ENCODE measurements around the gene BCAR3.

BCAR3 gene

DNA sequence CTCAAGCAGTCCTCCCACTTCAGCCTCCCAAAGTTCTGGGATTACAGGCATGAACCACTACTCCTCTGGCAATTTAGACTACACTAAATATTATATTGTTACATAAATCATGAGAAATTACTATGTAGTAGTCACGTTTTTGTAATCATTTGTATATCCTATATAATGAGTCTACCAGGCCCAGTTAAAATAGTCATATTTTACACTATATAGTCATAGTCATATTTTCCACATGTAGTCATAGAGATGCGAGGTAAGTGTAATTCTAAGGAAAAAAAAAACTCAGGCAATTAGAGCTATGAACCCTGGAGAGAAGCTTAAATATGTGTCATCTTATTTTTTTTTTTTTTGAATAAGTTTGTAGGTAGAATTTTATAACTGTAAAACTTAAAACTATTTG, 143.7 kb downstream of the BCAR3 start:
- WGBS, 2 experiments (ENCODE audit: insufficient coverage in 2 of 2), result no CpG with 5 or more reads among the region's 2 CpGs
- no peaks in the 10 kb centered on the region for H3K9me3 ChIP-seq (ENCODE audit: control insufficient read depth, low read length)
- H3K36me3 ChIP-seq (ENCODE audit: control insufficient read depth, insufficient read depth, low read length), result peaks cover 19% of the 10 kb centered on the region
- no peak overlapping the region for H3K27ac ChIP-seq (ENCODE audit: low read depth, low read length, severe bottlenecking)
- no peak overlapping the region for H3K4me3 ChIP-seq (ENCODE audit: extremely low read depth, insufficient read depth, low read length, poor library complexity, severe bottlenecking)
- H3K4me1 ChIP-seq (ENCODE audit: control insufficient read depth, insufficient read depth, low read length, poor library complexity, severe bottlenecking), result no peaks in the 10 kb centered on the region

DNA sequence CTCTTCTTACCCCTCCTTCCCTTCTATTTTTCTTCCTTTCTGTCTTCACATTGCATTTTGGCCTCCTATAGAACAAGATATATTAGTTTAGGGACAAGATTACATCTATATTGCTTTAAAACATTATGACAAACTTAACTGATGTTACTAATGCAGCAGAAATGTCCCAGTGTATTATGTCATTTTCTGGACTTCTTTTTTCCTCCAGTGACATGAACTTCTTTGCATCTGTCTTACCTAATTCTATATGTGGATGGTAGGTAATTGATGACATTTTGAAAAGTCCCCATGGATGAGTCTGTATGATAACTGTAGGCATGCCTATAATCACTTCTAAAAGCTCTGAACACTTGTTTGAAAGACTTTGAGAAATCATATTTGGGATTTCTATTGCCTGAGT, 144.2 kb downstream of the BCAR3 start:
- H3K4me3 ChIP-seq (ENCODE audit: extremely low read depth, insufficient read depth, low read length, poor library complexity, severe bottlenecking), result no peak overlapping the region
- H3K9me3 ChIP-seq (ENCODE audit: control insufficient read depth, low read length), result no peaks in the 10 kb centered on the region
- H3K4me1 ChIP-seq (ENCODE audit: control insufficient read depth, insufficient read depth, low read length, poor library complexity, severe bottlenecking), result no peaks in the 10 kb centered on the region
- peaks cover 19% of the 10 kb centered on the region for H3K36me3 ChIP-seq (ENCODE audit: control insufficient read depth, insufficient read depth, low read length)
- no peak overlapping the region for H3K27ac ChIP-seq (ENCODE audit: low read depth, low read length, severe bottlenecking)

DNA sequence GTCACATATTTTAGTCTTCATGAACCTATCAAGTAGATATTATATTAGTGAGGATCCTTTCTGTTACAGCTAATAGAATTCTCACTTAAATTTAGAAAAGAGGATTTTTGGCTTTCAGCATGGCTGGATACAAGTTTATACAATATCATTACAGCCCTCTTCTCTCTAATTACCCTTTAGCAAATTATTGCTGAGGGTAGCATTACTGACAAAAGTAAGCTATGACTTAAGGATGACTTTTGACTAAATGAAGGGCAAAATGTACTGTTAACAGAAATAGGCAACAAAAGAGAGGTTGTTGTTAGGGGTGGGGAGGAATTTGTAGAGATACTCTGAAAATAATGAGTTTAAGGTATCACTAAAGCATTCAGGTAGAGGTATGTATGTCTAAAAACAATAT, 148.0 kb downstream of the BCAR3 start:
- Histone ChIP-seq H3K27ac (ENCODE audit: low read depth, low read length, severe bottlenecking) (no peak overlapping the region), H3K4me1 (ENCODE audit: control insufficient read depth, insufficient read depth, low read length, poor library complexity, severe bottlenecking) (no peaks in the 10 kb centered on the region), H3K4me3 (ENCODE audit: extremely low read depth, insufficient read depth, low read length, poor library complexity, severe bottlenecking) (no peak overlapping the region), H3K9me3 (ENCODE audit: control insufficient read depth, low read length) (no peaks in the 10 kb centered on the region), H3K36me3 (ENCODE audit: control insufficient read depth, insufficient read depth, low read length) (peaks cover 35% of the 10 kb centered on the region)

DNA sequence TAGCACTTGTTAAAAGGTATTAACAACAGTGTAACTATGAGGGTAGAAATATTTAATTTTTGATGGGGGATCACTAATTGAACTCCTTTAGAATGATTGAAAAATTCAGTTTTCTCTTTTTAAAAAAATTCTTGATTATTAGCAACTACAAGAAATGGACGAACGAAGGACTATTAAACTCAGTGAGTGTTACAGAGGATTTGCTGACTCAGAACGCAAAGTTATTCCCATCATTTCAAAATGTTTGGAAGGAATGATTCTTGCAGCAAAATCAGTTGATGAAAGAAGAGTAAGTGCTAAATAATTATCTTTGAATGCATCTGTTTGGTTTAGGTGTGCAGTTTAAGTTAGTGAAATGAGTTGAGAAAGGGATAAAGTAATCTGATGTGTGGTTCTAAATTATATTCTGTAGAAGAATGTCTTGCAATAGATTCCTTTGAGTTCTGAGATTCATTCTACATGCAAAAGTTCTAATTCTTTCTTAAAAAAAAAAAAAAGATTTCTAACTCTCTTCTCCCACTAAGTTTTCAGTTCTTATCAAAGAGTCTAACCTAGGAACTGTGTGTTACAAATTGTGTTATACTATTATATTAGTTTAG, 148.8 kb downstream of the BCAR3 start:
- 100% methylated on average over 1 of the region's 3 CpGs; no CpG with 5 or more reads in 1 of the 2 experiments for WGBS, 2 experiments (ENCODE audit: insufficient coverage in 2 of 2)
- Histone ChIP-seq H3K36me3 (ENCODE audit: control insufficient read depth, insufficient read depth, low read length) (peaks cover 35% of the 10 kb centered on the region), H3K27ac (ENCODE audit: low read depth, low read length, severe bottlenecking) (no peak overlapping the region)

DNA sequence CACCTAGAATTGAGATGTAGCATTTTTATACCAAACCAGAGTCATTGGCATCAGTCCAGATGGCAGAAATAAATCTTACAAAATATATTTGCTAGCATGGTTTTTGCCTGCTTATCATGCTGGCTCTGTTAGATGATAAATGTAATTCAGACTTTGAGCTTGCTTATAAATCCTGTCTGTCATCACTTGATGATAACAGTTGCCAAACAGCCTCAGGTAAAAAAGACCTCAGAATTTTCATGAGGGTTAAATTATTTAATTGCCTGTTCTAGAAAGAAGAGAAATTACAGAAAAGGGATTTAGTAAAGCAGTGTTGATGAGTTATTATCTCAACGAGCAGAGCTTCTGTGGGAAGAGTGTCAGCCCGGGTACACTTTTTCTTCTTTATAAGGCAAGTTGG, 150.4 kb downstream of the BCAR3 start:
- H3K36me3 ChIP-seq (ENCODE audit: control insufficient read depth, insufficient read depth, low read length), result peaks cover 37% of the 10 kb centered on the region
- WGBS, 2 experiments (ENCODE audit: insufficient coverage in 2 of 2), result 94 to 100% methylated on average over 2 of the region's 2 CpGs
- no peak overlapping the region for H3K4me3 ChIP-seq (ENCODE audit: extremely low read depth, insufficient read depth, low read length, poor library complexity, severe bottlenecking)
- H3K9me3 ChIP-seq (ENCODE audit: control insufficient read depth, low read length), result no peaks in the 10 kb centered on the region
- H3K4me1 ChIP-seq (ENCODE audit: control insufficient read depth, insufficient read depth, low read length, poor library complexity, severe bottlenecking), result no peaks in the 10 kb centered on the region
- H3K27ac ChIP-seq (ENCODE audit: low read depth, low read length, severe bottlenecking), result no peak overlapping the region

More for the DNA sequence above, 148.8 kb downstream of the BCAR3 start:
- Histone ChIP-seq H3K4me3 (ENCODE audit: extremely low read depth, insufficient read depth, low read length, poor library complexity, severe bottlenecking) (no peak overlapping the region), H3K9me3 (ENCODE audit: control insufficient read depth, low read length) (no peaks in the 10 kb centered on the region), H3K4me1 (ENCODE audit: control insufficient read depth, insufficient read depth, low read length, poor library complexity, severe bottlenecking) (no peaks in the 10 kb centered on the region)

DNA sequence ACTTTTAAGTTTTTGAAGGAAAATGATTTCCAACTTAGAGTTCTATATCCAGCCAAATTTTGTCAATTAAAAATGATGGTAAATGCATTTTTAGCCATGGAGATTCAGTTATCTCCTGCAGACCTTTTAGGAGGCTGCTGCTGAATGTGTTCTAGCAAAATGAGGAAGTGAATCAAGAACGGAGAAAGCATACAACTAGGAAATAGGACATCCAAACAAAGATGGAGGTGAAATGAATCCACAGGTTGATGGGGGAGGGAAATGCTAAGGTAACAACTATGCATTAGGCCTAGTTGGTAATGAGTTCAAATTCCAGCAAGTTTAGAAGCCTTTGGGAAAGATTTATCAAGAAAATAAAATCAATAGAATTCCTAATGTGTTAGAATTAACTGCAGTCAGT, 153.2 kb downstream of the BCAR3 start:
- Histone ChIP-seq H3K4me3 (ENCODE audit: extremely low read depth, insufficient read depth, low read length, poor library complexity, severe bottlenecking) (no peak overlapping the region), H3K36me3 (ENCODE audit: control insufficient read depth, insufficient read depth, low read length) (peaks cover 39% of the 10 kb centered on the region), H3K4me1 (ENCODE audit: control insufficient read depth, insufficient read depth, low read length, poor library complexity, severe bottlenecking) (no peaks in the 10 kb centered on the region), H3K27ac (ENCODE audit: low read depth, low read length, severe bottlenecking) (no peak overlapping the region), H3K9me3 (ENCODE audit: control insufficient read depth, low read length) (no peaks in the 10 kb centered on the region)
- 83 to 100% methylated on average over 1 of the region's 1 CpG for WGBS, 2 experiments (ENCODE audit: insufficient coverage in 2 of 2)

DNA sequence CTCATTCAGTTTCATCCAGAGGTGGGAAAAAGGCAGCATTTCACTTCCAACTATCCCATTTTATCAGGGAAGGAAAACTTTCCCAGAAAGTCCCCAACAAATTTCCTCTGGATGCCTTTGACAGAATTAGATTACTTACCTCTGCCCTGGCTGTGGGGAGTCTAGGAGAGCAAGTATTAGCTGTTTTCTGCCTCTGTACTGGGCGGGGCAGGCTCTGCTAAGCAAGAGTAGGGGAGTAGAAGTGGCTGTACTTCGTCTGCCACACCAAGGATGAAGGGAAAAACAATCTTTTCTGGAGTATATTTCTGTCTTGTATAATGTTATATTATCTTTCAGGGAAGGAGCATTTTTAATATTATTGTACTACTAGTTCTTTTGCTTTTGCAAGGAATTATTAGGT, 155.2 kb downstream of the BCAR3 start:
- 83 to 100% methylated on average over 1 to 2 of the region's 2 CpGs for WGBS, 2 experiments (ENCODE audit: insufficient coverage in 2 of 2)
- Histone ChIP-seq H3K4me1 (ENCODE audit: control insufficient read depth, insufficient read depth, low read length, poor library complexity, severe bottlenecking) (no peaks in the 10 kb centered on the region), H3K9me3 (ENCODE audit: control insufficient read depth, low read length) (no peaks in the 10 kb centered on the region), H3K27ac (ENCODE audit: low read depth, low read length, severe bottlenecking) (no peak overlapping the region), H3K4me3 (ENCODE audit: extremely low read depth, insufficient read depth, low read length, poor library complexity, severe bottlenecking) (no peak overlapping the region), H3K36me3 (ENCODE audit: control insufficient read depth, insufficient read depth, low read length) (peaks cover 33% of the 10 kb centered on the region)

DNA sequence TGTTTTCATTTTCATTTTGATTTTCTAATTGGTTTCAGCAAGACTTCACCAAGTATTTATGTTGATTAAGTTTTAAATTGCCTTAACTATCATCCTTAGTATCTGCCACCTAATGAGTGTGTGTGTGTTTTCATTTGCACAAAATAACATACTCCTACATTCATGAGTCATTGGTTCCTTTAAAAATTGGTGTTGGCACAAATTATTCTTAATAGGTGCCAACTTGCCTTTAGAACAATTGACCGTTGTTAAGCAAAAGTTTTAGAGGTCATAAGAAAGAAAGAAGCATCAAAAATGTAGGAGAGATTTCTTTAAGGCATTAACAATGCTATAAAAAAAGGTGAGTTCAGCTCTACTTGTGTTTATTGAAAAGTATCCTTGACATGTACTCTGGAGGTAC, 156.2 kb downstream of the BCAR3 start:
- Histone ChIP-seq H3K4me1 (ENCODE audit: control insufficient read depth, insufficient read depth, low read length, poor library complexity, severe bottlenecking) (no peaks in the 10 kb centered on the region), H3K9me3 (ENCODE audit: control insufficient read depth, low read length) (no peaks in the 10 kb centered on the region), H3K4me3 (ENCODE audit: extremely low read depth, insufficient read depth, low read length, poor library complexity, severe bottlenecking) (no peak overlapping the region), H3K36me3 (ENCODE audit: control insufficient read depth, insufficient read depth, low read length) (peaks cover 33% of the 10 kb centered on the region), H3K27ac (ENCODE audit: low read depth, low read length, severe bottlenecking) (no peak overlapping the region)
- WGBS, 2 experiments (ENCODE audit: insufficient coverage in 2 of 2), result 91% methylated on average over 1 of the region's 1 CpG; no CpG with 5 or more reads in 1 of the 2 experiments

DNA sequence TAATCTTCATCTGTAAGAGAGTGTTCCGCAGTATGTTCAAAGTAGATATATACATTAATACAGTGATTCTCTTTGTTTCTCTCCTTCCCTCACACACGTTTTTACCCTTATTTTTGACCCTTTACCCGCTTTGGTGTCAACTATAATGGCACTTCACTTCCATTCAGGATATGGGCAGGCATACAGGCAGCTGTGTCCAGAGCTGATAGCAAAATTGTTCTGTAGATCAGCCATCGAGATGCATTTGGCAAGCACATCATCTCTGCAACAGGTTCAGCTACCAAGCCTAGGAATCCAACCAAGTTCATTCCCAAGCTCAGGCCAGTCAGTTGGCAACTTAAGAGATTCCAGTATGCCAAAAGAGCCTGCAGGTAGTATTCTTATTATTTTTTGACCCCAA, 158.9 kb downstream of the BCAR3 start:
- peaks cover 39% of the 10 kb centered on the region for H3K36me3 ChIP-seq (ENCODE audit: control insufficient read depth, insufficient read depth, low read length)
- no peaks in the 10 kb centered on the region for H3K4me1 ChIP-seq (ENCODE audit: control insufficient read depth, insufficient read depth, low read length, poor library complexity, severe bottlenecking)
- no peaks in the 10 kb centered on the region for H3K9me3 ChIP-seq (ENCODE audit: control insufficient read depth, low read length)
- no peak overlapping the region for H3K27ac ChIP-seq (ENCODE audit: low read depth, low read length, severe bottlenecking)
- WGBS, 2 experiments (ENCODE audit: insufficient coverage in 2 of 2), result 79 to 100% methylated on average over 3 of the region's 4 CpGs
- no peak overlapping the region for H3K4me3 ChIP-seq (ENCODE audit: extremely low read depth, insufficient read depth, low read length, poor library complexity, severe bottlenecking)

DNA sequence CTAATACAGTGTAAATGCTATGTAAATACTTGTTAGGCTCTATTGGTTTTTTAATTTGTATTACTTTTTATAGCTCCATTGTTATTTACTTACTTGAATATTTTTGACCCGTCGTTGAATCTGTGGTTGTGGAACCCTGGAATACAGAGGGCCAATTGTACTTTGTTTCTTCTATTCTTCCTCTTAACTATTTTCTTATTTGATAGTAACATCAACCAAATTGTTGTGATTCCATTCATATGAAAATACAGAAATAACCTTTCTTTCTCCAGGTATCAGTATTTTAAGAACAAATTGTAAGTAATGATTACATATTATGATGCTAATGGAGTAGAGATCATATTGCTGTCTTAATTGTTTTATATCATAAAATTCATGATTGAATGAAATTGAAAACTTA, 160.0 kb downstream of the BCAR3 start:
- no CpG with 5 or more reads among the region's 2 CpGs for WGBS, 2 experiments (ENCODE audit: insufficient coverage in 2 of 2)
- H3K9me3 ChIP-seq (ENCODE audit: control insufficient read depth, low read length), result no peaks in the 10 kb centered on the region
- no peak overlapping the region for H3K4me3 ChIP-seq (ENCODE audit: extremely low read depth, insufficient read depth, low read length, poor library complexity, severe bottlenecking)
- H3K27ac ChIP-seq (ENCODE audit: low read depth, low read length, severe bottlenecking), result no peak overlapping the region
- peaks cover 31% of the 10 kb centered on the region for H3K36me3 ChIP-seq (ENCODE audit: control insufficient read depth, insufficient read depth, low read length)
- H3K4me1 ChIP-seq (ENCODE audit: control insufficient read depth, insufficient read depth, low read length, poor library complexity, severe bottlenecking), result no peaks in the 10 kb centered on the region

DNA sequence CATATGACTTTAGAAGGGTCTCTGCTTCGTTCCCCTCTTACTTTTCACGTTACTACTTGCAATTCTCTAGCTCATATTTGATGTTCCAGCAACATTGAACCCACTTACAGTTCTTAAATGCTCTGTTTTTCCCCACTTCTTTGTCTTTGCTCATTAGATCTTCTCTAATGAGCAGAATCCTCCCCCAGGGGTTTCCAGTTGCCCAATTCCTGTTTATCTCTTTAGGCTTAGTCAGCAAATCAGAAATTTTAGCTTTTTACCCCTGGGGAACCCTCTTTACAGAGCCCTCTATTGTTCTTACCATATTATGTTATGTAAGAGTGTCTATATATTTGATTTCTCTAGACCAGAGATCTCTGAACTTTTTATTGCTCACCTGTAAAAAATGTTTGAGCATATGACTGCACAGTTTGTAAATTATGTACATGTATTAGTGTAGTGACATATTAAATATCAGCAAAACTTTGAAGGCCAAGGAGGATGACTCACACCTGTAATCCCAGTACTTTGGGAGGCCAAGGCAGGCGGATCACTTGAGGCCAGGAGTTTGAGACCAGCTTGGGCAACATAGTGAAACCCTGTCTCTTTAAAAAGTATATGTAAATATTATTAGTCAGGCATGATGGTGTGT, 162.3 kb downstream of the BCAR3 start:
- peaks cover 27% of the 10 kb centered on the region for H3K36me3 ChIP-seq (ENCODE audit: control insufficient read depth, insufficient read depth, low read length)
- no peak overlapping the region for H3K4me3 ChIP-seq (ENCODE audit: extremely low read depth, insufficient read depth, low read length, poor library complexity, severe bottlenecking)
- no peaks in the 10 kb centered on the region for H3K4me1 ChIP-seq (ENCODE audit: control insufficient read depth, insufficient read depth, low read length, poor library complexity, severe bottlenecking)
- 98 to 100% methylated on average over 2 to 3 of the region's 3 CpGs for WGBS, 2 experiments (ENCODE audit: insufficient coverage in 2 of 2)
- no peaks in the 10 kb centered on the region for H3K9me3 ChIP-seq (ENCODE audit: control insufficient read depth, low read length)
- no peak overlapping the region for H3K27ac ChIP-seq (ENCODE audit: low read depth, low read length, severe bottlenecking)

All from mesodermal cell (in vitro differentiated cells).